Measurements from ENCODE around the gene LGALS8.

The LGALS8 gene

DNA sequence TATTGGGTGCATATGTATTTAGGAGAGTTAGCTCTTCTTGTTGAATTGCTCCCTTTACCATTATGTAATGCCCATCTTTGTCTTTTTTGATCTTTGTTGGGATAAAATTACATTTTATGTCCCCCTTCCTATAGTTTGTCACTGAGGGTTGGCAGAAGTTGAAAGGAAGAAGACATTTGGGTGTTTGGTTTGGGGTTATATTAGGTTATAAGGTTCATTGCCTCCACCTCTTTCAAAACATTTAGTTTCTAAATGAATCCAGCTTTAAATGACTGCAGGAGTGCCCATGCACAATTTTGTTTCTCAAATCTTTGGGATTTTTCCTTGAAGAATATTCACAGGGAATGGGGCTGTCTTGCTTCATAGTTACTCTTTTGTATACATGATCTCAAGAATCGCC lies 14.6 kb upstream of the LGALS8 start:
- no peak for DNase-seq (ENCODE audit: low read depth in 2 of 2)

DNA sequence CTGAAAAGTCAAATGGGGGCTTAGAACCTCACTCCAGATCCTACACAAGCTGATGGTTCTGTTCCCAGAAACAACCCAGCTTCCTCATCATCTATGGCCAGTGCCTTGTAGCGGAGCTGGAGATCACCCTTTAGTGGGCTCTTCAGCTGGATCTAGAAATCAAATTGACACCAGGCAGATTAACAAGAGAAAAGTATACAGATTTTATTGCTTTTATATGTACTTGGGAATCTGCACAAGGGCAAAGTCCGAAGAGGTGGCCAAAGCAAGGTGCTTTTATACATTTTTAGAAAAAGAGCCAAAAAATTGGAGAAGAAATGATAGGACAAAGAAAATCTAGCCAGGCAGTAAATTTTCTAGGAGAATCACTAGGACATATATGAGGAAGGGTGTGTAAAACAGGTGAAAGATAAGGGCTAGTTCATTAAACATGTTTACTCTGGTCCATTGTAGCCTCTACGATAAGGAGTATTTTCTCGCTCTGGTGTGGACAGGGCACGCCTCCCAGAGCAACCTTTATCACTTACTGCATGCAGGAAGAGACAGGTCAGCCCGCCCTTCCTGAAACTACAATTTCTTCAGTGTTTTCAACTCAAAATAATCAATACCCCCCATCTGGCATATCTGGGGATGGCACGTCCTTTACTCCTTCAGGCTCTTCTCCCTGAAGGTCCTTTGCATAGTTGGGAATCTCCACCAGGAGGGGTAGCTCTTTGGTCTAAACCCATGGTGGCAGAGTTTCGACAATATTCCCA lies 14.0 kb upstream of the LGALS8 start:
- no peak for DNase-seq (ENCODE audit: low read depth in 2 of 2)

DNA sequence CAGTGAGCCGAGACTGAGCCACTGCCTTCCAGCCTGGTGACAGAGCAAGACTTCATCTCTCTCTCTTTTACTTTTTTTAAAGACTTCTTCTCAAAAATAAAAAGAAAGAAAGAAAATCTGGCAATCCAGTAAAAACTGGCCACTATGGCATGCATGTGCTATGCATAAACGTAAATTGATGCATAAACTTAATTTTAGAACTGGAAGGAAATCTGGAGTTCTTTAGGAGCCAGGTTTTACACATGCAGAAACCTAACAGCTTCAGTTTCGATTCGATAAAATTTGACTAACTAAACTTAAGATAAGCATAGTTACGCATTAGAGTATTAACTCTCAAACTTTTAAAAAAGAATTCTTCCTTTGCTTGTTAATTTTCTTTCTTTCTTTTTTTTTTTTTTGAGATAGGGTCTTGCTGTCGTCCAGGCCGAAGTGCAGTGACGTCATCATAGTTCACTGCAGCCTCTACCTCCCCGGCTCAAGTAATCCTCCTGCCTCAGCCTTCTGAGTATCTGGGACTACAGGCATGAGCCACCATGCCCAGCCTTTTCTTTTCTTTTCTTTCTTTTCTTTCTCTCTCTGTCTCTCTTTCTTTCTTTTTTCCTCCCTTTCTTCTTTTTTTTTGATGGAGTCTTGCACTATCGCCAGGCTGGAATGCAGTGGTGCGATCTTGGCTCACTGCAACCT lies 11.9 kb upstream of the LGALS8 start:
- DNase-seq (ENCODE audit: low read depth in 2 of 2): no peak

DNA sequence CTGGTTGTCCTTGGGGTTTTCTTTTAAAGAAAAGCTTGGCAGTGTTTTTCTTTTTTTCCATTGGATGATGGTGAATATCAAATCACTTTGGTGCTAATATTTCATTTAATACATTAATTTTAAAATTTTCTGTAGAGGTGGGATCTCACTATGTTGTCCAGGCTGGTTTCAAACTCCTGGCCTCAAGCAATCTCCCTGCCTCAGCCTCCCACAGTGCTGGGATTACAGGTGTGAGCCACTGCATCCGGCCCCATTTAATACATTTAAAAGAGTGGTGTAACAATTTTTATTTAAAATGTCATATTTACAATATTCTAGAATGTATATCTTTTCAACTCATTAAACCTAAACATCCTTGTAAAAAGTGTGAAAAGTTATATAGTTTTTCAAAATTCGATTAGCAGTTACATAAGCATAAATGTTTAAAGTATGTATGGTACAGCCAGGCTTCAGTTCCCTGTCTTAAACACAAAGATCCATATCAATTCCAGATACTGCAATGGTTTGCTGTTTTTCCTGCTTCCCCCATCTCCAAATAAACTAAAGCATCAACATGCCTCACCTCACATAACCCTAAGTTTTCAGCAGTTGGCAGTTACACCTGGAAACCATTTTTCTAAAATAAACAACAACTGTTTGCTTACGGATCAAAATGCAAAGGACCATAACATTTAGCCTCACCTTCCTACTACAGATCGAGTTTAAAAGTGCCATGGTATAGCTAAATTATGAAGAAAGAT lies 8.9 kb upstream of the LGALS8 start:
- no peak for DNase-seq (ENCODE audit: low read depth in 2 of 2)

DNA sequence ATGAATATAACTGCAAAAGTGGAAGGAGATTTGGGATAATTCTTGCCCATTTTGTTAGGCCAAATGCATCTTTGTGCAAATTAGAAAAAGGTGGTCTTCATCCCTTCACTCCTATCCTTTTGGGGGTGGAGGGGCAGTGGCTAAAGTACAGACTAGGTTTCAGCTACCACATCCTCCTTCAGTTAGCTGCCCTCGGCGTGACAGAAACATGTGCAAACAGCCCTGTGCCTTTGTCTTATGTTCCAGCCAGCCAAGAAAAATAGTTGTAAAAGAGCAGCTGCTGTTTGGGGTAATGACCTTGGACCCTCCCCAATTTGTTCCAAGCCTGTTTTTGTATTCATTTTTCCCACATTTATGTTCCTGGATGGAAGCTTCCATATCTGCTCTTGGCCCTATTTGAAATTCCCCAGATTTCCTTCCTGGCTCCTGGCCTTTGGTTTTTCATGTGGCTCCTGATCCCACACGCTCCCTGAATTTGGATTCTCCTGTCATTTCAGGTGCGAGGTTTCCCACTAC lies 8.3 kb upstream of the LGALS8 start:
- DNase-seq (ENCODE audit: low read depth in 2 of 2): no peak

DNA sequence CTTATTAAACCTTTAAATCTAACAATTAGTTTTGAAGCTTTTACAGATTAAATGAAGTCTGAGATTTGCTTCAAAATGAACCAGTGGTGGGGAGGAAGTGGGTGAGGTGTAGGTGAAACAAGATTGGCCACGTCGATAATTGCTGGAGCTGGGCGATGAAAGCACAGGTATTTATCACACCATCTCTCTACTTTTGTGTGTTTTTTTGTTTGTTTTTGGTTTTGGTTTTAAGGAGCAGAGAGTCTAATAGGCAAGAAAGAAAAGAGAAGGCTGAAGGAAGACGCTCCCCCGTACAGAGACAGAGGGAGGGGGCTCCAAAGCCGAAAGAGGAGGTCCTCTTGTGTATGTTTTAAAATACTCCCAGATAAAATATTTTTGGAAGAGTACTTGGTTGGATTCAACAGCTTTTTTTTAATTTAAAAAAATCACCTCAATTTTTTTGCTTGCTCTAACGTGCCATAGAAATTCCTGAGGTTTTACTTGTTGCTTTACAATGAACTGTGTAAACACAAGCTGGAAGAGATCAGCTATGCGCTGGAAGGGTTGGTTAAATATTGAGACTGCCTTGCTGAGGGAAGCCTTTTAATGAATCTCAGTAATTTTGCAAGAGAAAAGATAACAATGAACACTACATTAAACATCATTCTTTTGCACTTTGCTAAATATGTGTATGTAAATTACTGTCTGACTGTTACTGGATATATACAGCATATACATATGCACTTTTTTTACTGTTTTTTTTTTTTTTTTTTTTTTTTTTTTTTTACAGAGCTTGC lies 6.7 kb upstream of the LGALS8 start:
- peak; percentile 52 to 53 for DNase-seq (ENCODE audit: low read depth in 2 of 2)

DNA sequence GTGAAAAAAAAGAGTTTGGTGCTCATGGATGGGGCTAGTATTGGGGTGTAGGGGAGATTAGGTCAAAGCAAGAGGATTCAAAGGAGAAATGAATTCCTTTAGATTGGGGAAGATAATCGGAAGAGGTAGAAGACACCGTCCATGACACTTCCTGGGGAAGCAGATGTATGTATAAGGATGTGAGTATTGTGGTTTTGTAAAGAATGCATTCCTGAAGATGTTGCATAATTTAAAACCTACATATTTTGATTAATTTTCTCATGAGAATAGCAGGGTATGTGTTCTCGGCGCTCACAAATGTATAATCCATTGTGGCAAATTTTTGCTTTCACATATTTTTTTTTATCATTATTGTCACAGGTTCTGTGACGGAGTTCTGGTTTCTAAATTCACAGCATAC lies 5.5 kb upstream of the LGALS8 start:
- DNase-seq (ENCODE audit: low read depth in 2 of 2): peak in 1 of 2 experiments; percentile 13

DNA sequence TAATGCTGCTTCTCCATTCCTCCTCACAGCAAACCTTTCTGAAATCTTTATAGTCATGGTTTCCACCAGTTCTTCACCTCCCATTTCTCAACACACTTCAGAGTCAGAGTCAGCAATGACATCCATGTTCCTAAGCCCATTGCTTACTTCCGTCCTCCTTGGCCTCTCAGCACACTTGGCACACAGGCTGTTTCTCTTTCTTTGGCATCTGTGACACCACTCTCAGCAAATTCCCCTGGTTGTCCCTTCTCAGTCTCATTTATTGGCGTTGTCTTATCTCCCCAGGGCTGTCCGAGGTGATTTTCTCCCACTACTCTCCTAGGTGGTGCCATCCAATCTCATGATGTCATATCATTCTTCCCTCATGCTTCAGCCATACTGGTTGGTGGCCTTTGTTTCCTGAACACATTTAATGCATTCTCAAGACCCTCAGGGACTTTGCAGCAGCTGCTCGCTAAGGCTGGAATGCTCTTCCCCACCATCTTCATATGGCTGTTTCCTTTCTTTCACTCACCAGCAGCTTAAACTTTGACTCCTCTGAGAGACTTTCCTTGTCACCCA lies 3.3 kb upstream of the LGALS8 start:
- DNase-seq (ENCODE audit: low read depth in 2 of 2): no peak

DNA sequence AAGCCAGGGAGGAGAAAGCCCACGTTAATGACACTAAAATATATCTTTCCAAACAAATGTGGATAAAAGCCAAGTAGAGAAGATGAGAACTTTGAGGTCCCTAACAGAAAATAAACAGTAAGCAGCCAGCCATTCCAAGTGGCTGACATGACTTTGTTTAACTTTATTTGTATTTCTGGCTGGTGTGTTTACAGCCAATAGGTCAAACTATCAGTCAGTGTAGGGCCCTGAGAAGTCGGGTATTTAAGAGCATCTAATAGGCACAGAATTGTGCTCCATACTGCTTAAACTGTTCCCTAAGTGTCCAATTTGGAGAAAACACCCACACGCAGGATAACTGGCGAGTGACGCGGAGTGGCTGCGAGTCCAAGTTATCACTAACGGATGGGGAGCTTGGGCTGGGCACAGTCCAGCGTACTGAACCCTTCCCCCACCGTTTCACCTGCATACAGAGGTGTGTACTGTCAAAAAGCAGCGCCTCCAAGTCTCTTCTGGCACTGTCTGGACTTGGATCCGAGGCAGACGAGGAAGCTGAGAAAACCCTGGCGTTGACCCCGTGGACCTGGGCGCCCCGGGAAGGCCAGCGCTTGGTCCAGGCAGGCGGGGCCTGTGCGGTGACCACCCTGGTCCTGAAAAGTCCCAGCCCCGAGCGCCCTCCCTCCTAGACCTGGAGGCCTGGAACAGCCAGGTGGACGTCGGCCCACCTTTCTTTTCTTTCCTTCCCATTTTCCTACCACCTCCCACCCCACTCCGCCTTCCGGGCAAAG lies 662 bp upstream of the LGALS8 start:
- no peak for DNase-seq (ENCODE audit: low read depth in 2 of 2)

DNA sequence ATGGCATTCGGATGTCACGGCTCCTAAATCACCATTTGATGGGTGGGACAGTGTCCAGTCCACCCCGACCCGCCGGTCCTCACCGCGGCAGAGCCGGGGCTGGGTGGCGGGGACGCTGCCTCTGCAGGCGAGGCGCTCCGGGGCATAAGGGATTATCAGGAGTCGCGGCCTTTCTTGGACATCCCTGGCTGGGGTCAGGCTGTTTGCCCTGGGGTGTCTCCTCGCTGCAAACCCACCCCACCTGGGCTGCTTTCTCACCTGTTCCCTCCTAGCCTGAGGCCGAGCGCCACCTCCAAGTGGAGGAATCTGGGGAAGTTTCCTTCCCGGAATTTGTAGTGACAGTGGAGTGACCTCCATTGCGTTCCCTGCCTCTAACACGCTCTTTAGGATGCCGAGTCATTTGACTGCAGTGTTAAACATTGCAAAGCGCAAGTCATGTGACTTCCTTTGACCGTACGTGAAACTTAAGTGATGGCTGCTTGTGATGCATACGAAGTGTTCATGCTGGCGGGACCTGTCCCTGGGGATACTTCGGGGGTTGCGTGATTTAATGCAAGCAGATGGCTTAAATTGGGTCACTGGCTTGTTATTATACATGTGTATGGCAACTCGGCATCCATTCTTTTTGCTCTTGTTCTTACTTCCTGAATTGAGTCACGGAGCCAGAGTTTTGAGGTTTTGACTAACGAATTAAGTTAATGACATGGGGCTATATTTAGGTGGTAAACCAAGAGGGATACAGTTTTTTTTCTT lies 536 bp downstream of the LGALS8 start:
- peak; percentile 74 to 75 for DNase-seq (ENCODE audit: low read depth in 2 of 2)

DNA sequence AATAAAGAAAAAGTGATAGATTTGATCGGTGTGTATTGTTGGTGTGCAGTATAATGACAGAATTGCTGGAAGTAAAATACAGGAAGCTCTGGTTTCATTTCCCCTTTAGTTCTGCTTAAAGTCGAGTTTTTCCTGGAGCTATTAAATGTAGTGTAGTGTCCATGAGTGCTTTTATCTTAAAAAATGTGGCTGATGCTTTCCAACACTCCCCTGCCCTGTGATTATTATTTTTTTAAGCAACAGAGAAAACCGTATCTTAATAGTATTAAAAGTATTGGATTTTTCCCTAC lies 1.1 kb downstream of the LGALS8 start:
- no peak for DNase-seq (ENCODE audit: low read depth in 2 of 2)

DNA sequence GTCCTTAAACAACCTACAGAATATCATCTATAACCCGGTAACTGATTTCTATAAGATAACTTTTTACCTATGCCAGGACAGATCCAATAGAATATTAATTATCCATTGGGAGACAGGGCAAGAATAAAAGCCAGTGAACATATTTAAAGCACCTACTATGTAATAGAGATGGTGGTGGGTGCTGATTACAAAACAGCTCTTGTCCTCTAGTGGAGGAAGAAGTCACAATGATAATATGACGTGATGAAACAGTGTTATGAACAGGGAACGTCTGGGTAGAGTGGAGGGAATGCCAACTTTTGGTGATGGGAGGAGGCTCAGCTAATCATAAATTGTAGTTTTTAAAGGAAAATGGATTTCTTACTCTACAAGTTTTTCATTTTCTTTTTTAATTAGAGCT lies 2.3 kb downstream of the LGALS8 start:
- no peak for DNase-seq (ENCODE audit: low read depth in 2 of 2)

DNA sequence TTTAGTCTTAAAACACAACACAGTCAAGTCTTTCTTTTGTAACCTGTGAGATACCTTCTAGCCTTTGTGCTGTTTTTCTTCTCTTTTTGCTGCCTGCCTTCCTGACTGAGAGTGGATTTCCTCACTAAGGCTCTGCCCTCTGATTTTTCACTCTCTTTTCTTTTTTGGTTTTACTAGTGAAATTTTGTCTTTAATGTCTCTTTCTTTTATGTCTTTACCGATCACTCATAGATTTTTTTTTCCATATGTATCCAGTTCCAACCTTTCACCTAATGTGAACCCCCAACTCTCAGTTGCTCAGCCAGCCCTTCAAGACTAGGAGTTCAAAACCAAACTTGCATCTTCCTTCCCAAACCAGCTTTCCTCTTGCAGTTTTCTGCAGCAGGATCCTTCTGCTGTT lies 6.5 kb downstream of the LGALS8 start:
- no peak for DNase-seq (ENCODE audit: low read depth in 2 of 2)

DNA sequence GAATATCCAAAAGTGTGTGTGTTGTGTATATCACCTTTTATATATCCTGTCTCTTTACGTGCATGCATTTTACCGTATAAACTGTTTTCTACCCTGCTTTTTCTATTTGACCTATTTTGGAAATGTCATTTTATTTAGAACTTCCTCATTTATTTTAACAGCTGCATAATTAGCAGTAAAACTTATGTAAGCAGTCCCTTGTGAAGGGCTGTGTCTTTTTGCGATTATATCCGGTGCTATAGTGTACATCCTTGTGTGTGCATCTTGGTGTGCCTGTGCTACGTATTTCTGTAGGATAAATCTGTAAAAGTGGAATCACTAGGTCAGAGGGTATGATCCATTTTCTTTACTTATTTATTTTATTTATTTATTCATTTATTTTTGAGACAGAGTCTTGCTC lies 7.2 kb downstream of the LGALS8 start:
- DNase-seq (ENCODE audit: low read depth in 2 of 2): no peak

DNA sequence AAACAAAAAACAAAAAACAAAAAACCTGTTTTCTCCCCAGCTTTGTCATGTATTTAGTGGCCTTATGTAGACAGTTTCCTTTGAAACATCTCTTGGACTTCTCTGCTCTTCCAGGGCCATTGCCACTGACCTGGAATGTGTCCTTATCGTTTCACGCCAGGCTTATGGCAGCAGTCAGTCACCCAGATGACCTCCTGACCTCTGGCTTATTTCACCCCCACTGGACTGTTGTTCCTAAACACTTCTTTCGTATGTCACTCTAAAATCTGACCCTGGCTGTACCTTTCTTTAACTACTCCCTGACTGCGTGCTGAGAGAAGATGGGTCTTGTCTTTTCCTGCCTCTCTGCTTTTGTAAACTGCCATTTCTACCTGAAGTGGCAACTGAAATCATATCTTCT lies 9.1 kb downstream of the LGALS8 start:
- DNase-seq (ENCODE audit: low read depth in 2 of 2): no peak

DNA sequence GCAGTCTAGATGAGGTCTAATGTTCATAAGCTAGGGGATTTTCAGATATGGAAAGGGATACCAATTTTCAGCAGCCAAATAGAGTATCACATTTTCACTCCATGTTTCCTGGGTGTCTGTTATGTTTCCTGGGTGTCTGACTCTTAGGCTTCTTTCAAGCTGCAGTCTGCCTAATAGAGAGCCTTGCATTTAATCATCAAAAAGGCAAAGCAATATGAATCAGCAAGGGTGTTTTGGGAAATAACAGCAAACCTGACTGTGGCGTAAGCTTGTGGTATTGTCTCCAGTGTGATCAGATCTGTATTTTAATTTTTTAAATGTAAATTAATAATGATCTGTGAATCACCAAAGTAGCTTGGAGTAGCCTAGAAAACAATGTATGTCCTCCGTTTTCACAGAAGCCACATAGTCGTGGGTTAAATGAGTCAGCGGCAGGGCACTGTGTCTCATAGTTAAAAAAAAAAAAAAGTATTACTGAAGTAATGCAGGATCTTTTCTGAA lies 10.4 kb downstream of the LGALS8 start:
- DNase-seq (ENCODE audit: low read depth in 2 of 2): peak; percentile 12 to 19

DNA sequence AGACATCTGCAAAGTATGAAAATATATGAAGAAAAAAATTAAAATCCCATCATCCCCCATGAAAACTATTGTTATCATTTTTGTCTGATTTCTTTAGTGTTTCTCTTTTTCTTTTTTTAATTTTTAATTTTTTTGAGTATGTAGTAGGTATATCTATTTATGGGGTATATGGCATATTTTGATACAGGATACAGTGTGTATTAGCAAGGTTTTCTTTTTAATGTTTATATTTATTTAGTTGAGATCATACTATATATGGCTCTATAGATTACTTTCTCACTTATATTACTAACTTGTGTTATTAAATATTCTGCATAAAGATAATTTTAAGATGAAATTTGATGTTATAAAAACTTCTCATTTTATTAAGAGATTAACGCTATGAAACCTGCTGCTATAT lies 11.4 kb downstream of the LGALS8 start:
- DNase-seq (ENCODE audit: low read depth in 2 of 2): no peak

DNA sequence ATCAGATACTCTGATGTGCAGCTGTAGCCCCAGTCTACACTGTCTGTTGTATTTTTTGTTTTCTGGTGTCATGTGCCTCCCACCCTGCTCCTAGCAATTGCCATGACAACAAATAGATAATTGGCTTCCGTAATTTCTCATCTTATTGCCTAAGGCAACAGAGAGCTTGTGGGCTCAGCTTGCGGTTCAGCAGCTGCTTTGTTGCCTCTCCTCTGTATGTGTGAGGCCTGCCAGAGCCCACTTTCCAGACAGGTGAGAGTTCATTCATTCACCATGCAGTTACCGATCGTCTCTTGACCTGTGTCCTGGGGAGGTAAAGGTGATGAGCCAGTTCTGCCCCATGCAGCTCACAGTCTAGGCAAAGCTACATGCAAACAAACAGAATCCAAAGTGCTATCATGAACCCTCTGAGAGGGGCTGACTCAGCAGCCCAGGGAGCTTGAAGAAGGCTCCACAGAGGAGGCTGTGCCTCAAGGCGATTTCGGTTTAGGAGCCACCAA lies 11.9 kb downstream of the LGALS8 start:
- no peak for DNase-seq (ENCODE audit: low read depth in 2 of 2)

DNA sequence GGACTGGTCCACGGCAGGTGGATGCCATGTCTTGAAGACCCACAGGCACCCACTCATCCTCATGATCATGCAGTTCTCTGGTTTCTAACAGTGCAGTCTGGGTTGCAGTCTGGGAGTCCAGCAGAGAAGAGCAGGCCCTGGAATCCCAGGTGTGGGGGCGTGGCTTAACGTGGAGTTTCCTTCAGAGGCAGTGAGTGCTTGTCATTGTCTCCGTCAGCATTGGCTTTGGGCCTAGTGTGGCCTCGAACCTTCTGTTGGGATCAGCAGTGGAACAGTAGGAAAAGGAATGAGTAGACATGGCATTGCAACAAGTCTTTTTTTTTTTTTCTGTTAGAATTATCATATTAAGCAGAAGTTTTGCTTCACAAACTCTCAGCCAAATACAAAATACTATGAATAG lies 12.8 kb downstream of the LGALS8 start:
- no peak for DNase-seq (ENCODE audit: low read depth in 2 of 2)

Data from fibroblast of skin of left quadriceps (primary cell).